Neural cell (in vitro differentiated cells): Measurements from ENCODE around the gene SPATA13. TPM values are rescaled to one million over a fixed set of nuclear protein-coding genes. Genes with fewer than 3 reads are reported as not detected.

Source experiments
- H2AFZ ChIP-seq: fragments of 200-600, 300-800 bp; sonication (generic), shearing (Covaris generic); 2 replicates; pipeline ENCODE4 v1.6.0; 2014; ENCODE audit warnings: low read depth, mild to moderate bottlenecking, antibody characterized with exemption, low read length, moderate library complexity
- H3F3A ChIP-seq: fragments of 200-600 bp; shearing (Covaris generic); 2 replicates; pipeline ENCODE4 v1.6.1; 2016; ENCODE audit warnings: mild to moderate bottlenecking, moderate library complexity, mixed read lengths, antibody characterized with exemption, low read length; ENCODE audit not compliant: insufficient read depth, poor library complexity, severe bottlenecking
- H3K27ac ChIP-seq: fragments of 200-600, 300-800 bp; sonication (generic), shearing (Covaris generic); 2 replicates; pipeline ENCODE4 v1.5.1; 2014; ENCODE audit warnings: mild to moderate bottlenecking, low read length, moderate library complexity
- H3K27me3 ChIP-seq: fragments of 300-800, 200-600 bp; sonication (generic), shearing (Covaris generic); 2 replicates; pipeline ENCODE4 v1.6.0; 2014; ENCODE audit warnings: mild to moderate bottlenecking, low read depth, low read length, moderate library complexity; ENCODE audit not compliant: insufficient read depth
- H3K36me3 ChIP-seq: fragments of 300-800, 200-600 bp; sonication (generic), shearing (Covaris generic); 2 replicates; pipeline ENCODE4 v1.5.1; 2014; ENCODE audit warnings: mild to moderate bottlenecking, antibody characterized with exemption, low read length, moderate library complexity; ENCODE audit not compliant: insufficient read depth
- H3K4me2 ChIP-seq: fragments of 300-800, 200-600 bp; sonication (generic), shearing (Covaris generic); 2 replicates; pipeline ENCODE4 v1.6.0; 2014; ENCODE audit warnings: mild to moderate bottlenecking, low read length
- H3K4me3 ChIP-seq: fragments of 300-800, 200-600 bp; sonication (generic), shearing (Covaris generic); 2 replicates; pipeline ENCODE4 v1.5.1; 2014; ENCODE audit warnings: mild to moderate bottlenecking, low read length, moderate library complexity
- H3K79me2 ChIP-seq: fragments of 200-600 bp; shearing (Covaris generic); replicated peaks from 2 replicates; pipeline ENCODE4 v1.6.0; 2014; ENCODE audit warnings: mild to moderate bottlenecking, low read length, moderate library complexity; ENCODE audit not compliant: insufficient read depth
- H3K9ac ChIP-seq: fragments of 300-800, 200-600 bp; sonication (generic), shearing (Covaris generic); 2 replicates; pipeline ENCODE4 v1.6.1; 2016; ENCODE audit warnings: mild to moderate bottlenecking, low read length, mixed read lengths
- H3K9me2 ChIP-seq: fragments of 200-600 bp; shearing (Covaris generic); 2 replicates; pipeline ENCODE4 v1.6.1; 2016; ENCODE audit warnings: mild to moderate bottlenecking, low read length, mixed read lengths; ENCODE audit not compliant: insufficient read depth
- H3K9me3 ChIP-seq: fragments of 200-600, 300-800 bp; sonication (generic), shearing (Covaris generic); 2 replicates; pipeline ENCODE4 v1.6.1; 2016; ENCODE audit warnings: mild to moderate bottlenecking, mixed run types, low read length, moderate library complexity, mixed read lengths
- H4K20me1 ChIP-seq: fragments of 200-600 bp; shearing (Covaris generic); 2 replicates; pipeline ENCODE4 v1.6.1; 2016; ENCODE audit warnings: mild to moderate bottlenecking, mixed run types; ENCODE audit not compliant: insufficient read depth
- CTCF ChIP-seq: fragments of 450-650 bp; IDR thresholded peaks from 2 replicates; pipeline ENCODE4 v1.5.1; 2014; ENCODE audit warnings: antibody characterized with exemption, mild to moderate bottlenecking, moderate library complexity; ENCODE audit not compliant: poor library complexity, severe bottlenecking
- EP300 ChIP-seq: fragments of 450-650 bp; conservative IDR thresholded peaks from 2 replicates; pipeline ENCODE4 v1.6.1; 2014; ENCODE audit warnings: antibody characterized with exemption, mild to moderate bottlenecking, moderate library complexity; ENCODE audit not compliant: poor library complexity, severe bottlenecking
- EZH2 ChIP-seq: fragments of 200-600, 300-800 bp; shearing (Covaris generic), sonication (generic); IDR thresholded peaks from 2 replicates; pipeline ENCODE4 v1.6.1; 2014; ENCODE audit warnings: antibody characterized with exemption, low read length, borderline replicate concordance, mild to moderate bottlenecking; ENCODE audit not compliant: insufficient read depth, poor library complexity, severe bottlenecking
- MXI1 ChIP-seq: fragments of 450-650 bp; conservative IDR thresholded peaks from 2 replicates; pipeline ENCODE4 v1.6.1; 2014; ENCODE audit warnings: antibody characterized with exemption, mild to moderate bottlenecking; ENCODE audit not compliant: poor library complexity, severe bottlenecking
- POLR2AphosphoS5 ChIP-seq: IDR thresholded peaks from 2 replicates; pipeline ENCODE4 v1.6.1; 2012
- RAD21 ChIP-seq: fragments of 450-650 bp; conservative IDR thresholded peaks from 2 replicates; pipeline ENCODE4 v1.6.1; 2014; ENCODE audit warnings: antibody characterized with exemption, mild to moderate bottlenecking, moderate library complexity
- SMC3 ChIP-seq: fragments of 450-650 bp; conservative IDR thresholded peaks from 2 replicates; pipeline ENCODE4 v1.6.1; 2014; ENCODE audit warnings: antibody characterized with exemption, mild to moderate bottlenecking, moderate library complexity; ENCODE audit not compliant: poor library complexity
- TAF1 ChIP-seq: IDR thresholded peaks from 2 replicates; pipeline ENCODE4 v1.6.1; 2012; ENCODE audit warnings: low read depth
- polyA plus RNA-seq: library from polyadenylated mRNA; depleted of rRNA; stranded (reverse); fragments of >200 nt; gene quantifications from 2 replicates; pipeline ENCODE4 v1.2.3, GENCODE V29; 2014
- TF ChIP-seq, protein P1 (sequence below): IDR thresholded peaks from 2 replicates; pipeline ENCODE4 v1.6.1; 2012; ENCODE audit warnings: borderline replicate concordance

The SPATA13 gene
- polyA plus RNA-seq, 1 donor from 2014 or later, result 15.5 TPM

DNA sequence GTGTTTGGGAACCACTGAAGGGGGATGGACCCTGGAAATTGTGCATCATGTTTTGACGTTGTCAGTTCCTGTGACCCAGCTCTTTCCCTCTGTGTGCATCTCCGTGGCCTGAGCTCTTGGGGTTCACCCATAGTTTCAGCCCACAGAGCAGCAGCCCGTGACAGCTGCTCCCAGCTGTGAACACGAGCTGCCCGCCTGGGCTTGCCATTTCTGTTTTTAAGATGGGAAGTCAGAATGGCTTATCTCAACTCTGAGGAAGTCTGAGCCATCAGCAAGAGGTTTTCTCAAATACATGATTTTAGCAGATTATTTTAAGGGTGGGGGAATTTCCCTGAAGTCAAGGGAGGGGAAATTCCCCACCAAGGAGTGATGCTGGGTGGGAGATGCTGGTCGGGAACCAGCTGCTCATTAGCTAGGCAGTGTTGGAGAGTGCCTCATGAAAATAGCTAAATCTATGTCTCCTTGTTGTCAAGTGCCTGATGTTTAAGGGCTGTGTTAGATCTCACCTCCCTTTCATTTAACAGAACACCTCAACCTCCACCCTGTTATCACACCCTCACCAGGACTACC, 114.0 kb downstream of the SPATA13 start:
- H3K9me2 ChIP-seq, result no peaks in the 10 kb centered on the region
- H3K4me2 ChIP-seq, result no peak overlapping the region
- no peak overlapping the region for H3K27ac ChIP-seq

GRCh38 chr13:24275041-24275440, 114.5 kb downstream of the SPATA13 start:
- H3K9me2 ChIP-seq, result no peaks in the 10 kb centered on the region
- H2AFZ ChIP-seq, result no peak overlapping the region
- H3K4me3 ChIP-seq, result no peak overlapping the region
- no peaks in the 10 kb centered on the region for H4K20me1 ChIP-seq
- no peak overlapping the region for H3K27ac ChIP-seq
- H3K9ac ChIP-seq, result no peak overlapping the region
- TF ChIP-seq, protein P1, sequence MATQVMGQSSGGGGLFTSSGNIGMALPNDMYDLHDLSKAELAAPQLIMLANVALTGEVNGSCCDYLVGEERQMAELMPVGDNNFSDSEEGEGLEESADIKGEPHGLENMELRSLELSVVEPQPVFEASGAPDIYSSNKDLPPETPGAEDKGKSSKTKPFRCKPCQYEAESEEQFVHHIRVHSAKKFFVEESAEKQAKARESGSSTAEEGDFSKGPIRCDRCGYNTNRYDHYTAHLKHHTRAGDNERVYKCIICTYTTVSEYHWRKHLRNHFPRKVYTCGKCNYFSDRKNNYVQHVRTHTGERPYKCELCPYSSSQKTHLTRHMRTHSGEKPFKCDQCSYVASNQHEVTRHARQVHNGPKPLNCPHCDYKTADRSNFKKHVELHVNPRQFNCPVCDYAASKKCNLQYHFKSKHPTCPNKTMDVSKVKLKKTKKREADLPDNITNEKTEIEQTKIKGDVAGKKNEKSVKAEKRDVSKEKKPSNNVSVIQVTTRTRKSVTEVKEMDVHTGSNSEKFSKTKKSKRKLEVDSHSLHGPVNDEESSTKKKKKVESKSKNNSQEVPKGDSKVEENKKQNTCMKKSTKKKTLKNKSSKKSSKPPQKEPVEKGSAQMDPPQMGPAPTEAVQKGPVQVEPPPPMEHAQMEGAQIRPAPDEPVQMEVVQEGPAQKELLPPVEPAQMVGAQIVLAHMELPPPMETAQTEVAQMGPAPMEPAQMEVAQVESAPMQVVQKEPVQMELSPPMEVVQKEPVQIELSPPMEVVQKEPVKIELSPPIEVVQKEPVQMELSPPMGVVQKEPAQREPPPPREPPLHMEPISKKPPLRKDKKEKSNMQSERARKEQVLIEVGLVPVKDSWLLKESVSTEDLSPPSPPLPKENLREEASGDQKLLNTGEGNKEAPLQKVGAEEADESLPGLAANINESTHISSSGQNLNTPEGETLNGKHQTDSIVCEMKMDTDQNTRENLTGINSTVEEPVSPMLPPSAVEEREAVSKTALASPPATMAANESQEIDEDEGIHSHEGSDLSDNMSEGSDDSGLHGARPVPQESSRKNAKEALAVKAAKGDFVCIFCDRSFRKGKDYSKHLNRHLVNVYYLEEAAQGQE, result no peak
- TF ChIP-seq CTCF, result no peak
- TF ChIP-seq EP300, result no peak
- no peak for TF ChIP-seq MXI1
- TF ChIP-seq TAF1, result no peak
- TF ChIP-seq EZH2, result no peak
- no peak for TF ChIP-seq SMC3
- no peak for TF ChIP-seq RAD21
- no peak for TF ChIP-seq POLR2AphosphoS5
- no peaks in the 10 kb centered on the region for H3K9me3 ChIP-seq
- H3K36me3 ChIP-seq, result no peaks in the 10 kb centered on the region
- no peaks in the 10 kb centered on the region for H3K79me2 ChIP-seq
- H3K4me2 ChIP-seq, result no peak overlapping the region
- H3K27me3 ChIP-seq, result no peaks in the 10 kb centered on the region
- no peaks in the 10 kb centered on the region for H3F3A ChIP-seq

More for the DNA sequence above, 114.0 kb downstream of the SPATA13 start:
- Histone ChIP-seq H3K27me3 (no peaks in the 10 kb centered on the region), H3F3A (no peaks in the 10 kb centered on the region), H3K9ac (no peak overlapping the region), H3K36me3 (no peaks in the 10 kb centered on the region), H3K9me3 (no peaks in the 10 kb centered on the region), H3K4me3 (no peak overlapping the region), H2AFZ (no peak overlapping the region), H4K20me1 (no peaks in the 10 kb centered on the region), H3K79me2 (no peaks in the 10 kb centered on the region)
- TF ChIP-seq RAD21 (no peak), TAF1 (no peak), MXI1 (no peak), EZH2 (no peak), CTCF (no peak), EP300 (no peak), SMC3 (no peak), POLR2AphosphoS5 (no peak)
- TF ChIP-seq, protein P1, result no peak
